ENCODE measurements around the gene WNT4.

The WNT4 gene

GRCh38 chr1:22118291-22118992 lies 24.5 kb downstream of the WNT4 start:
- Histone ChIP-seq H3K27me3 (ENCODE audit: control insufficient read depth, insufficient read depth, low read length) (no peaks in the 10 kb centered on the region), H3K27ac (ENCODE audit: low read depth, low read length) (no peak overlapping the region), H3K4me1 (ENCODE audit: control insufficient read depth, insufficient read depth, low read length) (peaks cover 38% of the 10 kb centered on the region), H3K36me3 (ENCODE audit: control insufficient read depth, insufficient read depth, low read length) (peaks cover 5% of the 10 kb centered on the region; the same call in 1 of the 2 replicates), H3K4me3 (ENCODE audit: low read depth, low read length) (no peak overlapping the region), H3K9ac (ENCODE audit: low read length) (no peak overlapping the region), H3K9me3 (ENCODE audit: control insufficient read depth, insufficient read depth, low read depth, low read length) (no peaks in the 10 kb centered on the region)

GRCh38 chr1:22117851-22118250 lies 25.0 kb downstream of the WNT4 start:
- Histone ChIP-seq H3K36me3 (ENCODE audit: control insufficient read depth, insufficient read depth, low read length) (peaks cover 5% of the 10 kb centered on the region; the same call in 1 of the 2 replicates), H3K27ac (ENCODE audit: low read depth, low read length) (no peak overlapping the region), H3K9ac (ENCODE audit: low read length) (no peak overlapping the region), H3K4me1 (ENCODE audit: control insufficient read depth, insufficient read depth, low read length) (peaks cover 34% of the 10 kb centered on the region), H3K4me3 (ENCODE audit: low read depth, low read length) (no peak overlapping the region), H3K9me3 (ENCODE audit: control insufficient read depth, insufficient read depth, low read depth, low read length) (no peaks in the 10 kb centered on the region), H3K27me3 (ENCODE audit: control insufficient read depth, insufficient read depth, low read length) (no peaks in the 10 kb centered on the region)

GRCh38 chr1:22117238-22117637 lies 25.7 kb downstream of the WNT4 start:
- H3K4me1 ChIP-seq (ENCODE audit: control insufficient read depth, insufficient read depth, low read length): peaks cover 28% of the 10 kb centered on the region
- no peak overlapping the region for H3K27ac ChIP-seq (ENCODE audit: low read depth, low read length)
- H3K4me3 ChIP-seq (ENCODE audit: low read depth, low read length): no peak overlapping the region
- H3K9ac ChIP-seq (ENCODE audit: low read length): no peak overlapping the region
- no peaks in the 10 kb centered on the region for H3K9me3 ChIP-seq (ENCODE audit: control insufficient read depth, insufficient read depth, low read depth, low read length)
- H3K36me3 ChIP-seq (ENCODE audit: control insufficient read depth, insufficient read depth, low read length): peaks cover 5% of the 10 kb centered on the region; the same call in 1 of the 2 replicates
- H3K27me3 ChIP-seq (ENCODE audit: control insufficient read depth, insufficient read depth, low read length): no peaks in the 10 kb centered on the region

GRCh38 chr1:22115286-22115685 lies 27.6 kb downstream of the WNT4 start:
- Histone ChIP-seq H3K27ac (ENCODE audit: low read depth, low read length) (no peak overlapping the region; the same call in 1 of the 2 replicates), H3K9ac (ENCODE audit: low read length) (no peak overlapping the region), H3K4me1 (ENCODE audit: control insufficient read depth, insufficient read depth, low read length) (peaks cover 14% of the 10 kb centered on the region), H3K9me3 (ENCODE audit: control insufficient read depth, insufficient read depth, low read depth, low read length) (no peaks in the 10 kb centered on the region), H3K36me3 (ENCODE audit: control insufficient read depth, insufficient read depth, low read length) (peaks cover 8% of the 10 kb centered on the region), H3K4me3 (ENCODE audit: low read depth, low read length) (no peak overlapping the region), H3K27me3 (ENCODE audit: control insufficient read depth, insufficient read depth, low read length) (no peaks in the 10 kb centered on the region)

GRCh38 chr1:22114083-22115012 lies 28.5 kb downstream of the WNT4 start:
- peaks cover 6% of the 10 kb centered on the region; the same call in 1 of the 2 replicates for H3K36me3 ChIP-seq (ENCODE audit: control insufficient read depth, insufficient read depth, low read length)
- H3K9ac ChIP-seq (ENCODE audit: low read length): no peak overlapping the region
- H3K27ac ChIP-seq (ENCODE audit: low read depth, low read length): no peak overlapping the region
- no peaks in the 10 kb centered on the region for H3K9me3 ChIP-seq (ENCODE audit: control insufficient read depth, insufficient read depth, low read depth, low read length)
- H3K27me3 ChIP-seq (ENCODE audit: control insufficient read depth, insufficient read depth, low read length): no peaks in the 10 kb centered on the region
- no peak overlapping the region for H3K4me3 ChIP-seq (ENCODE audit: low read depth, low read length)
- peaks cover 14% of the 10 kb centered on the region for H3K4me1 ChIP-seq (ENCODE audit: control insufficient read depth, insufficient read depth, low read length)

GRCh38 chr1:22112554-22112953 lies 30.3 kb downstream of the WNT4 start:
- Histone ChIP-seq H3K27ac (ENCODE audit: low read depth, low read length) (no peak overlapping the region), H3K9ac (ENCODE audit: low read length) (no peak overlapping the region), H3K36me3 (ENCODE audit: control insufficient read depth, insufficient read depth, low read length) (peaks cover 18% of the 10 kb centered on the region), H3K4me1 (ENCODE audit: control insufficient read depth, insufficient read depth, low read length) (peaks cover 14% of the 10 kb centered on the region), H3K27me3 (ENCODE audit: control insufficient read depth, insufficient read depth, low read length) (no peaks in the 10 kb centered on the region), H3K4me3 (ENCODE audit: low read depth, low read length) (no peak overlapping the region), H3K9me3 (ENCODE audit: control insufficient read depth, insufficient read depth, low read depth, low read length) (no peaks in the 10 kb centered on the region)

- no peak overlapping the region for H3K27ac ChIP-seq (ENCODE audit: low read depth, low read length)
- H3K36me3 ChIP-seq (ENCODE audit: control insufficient read depth, insufficient read depth, low read length): peaks cover 21% of the 10 kb centered on the region
Observed at GRCh38 chr1:22111620-22112019, 31.3 kb downstream of the WNT4 start.

GRCh38 chr1:22111115-22111514 lies 31.8 kb downstream of the WNT4 start:
- Histone ChIP-seq H3K36me3 (ENCODE audit: control insufficient read depth, insufficient read depth, low read length) (peaks cover 21% of the 10 kb centered on the region), H3K9me3 (ENCODE audit: control insufficient read depth, insufficient read depth, low read depth, low read length) (no peaks in the 10 kb centered on the region), H3K27me3 (ENCODE audit: control insufficient read depth, insufficient read depth, low read length) (no peaks in the 10 kb centered on the region), H3K4me3 (ENCODE audit: low read depth, low read length) (no peak overlapping the region), H3K4me1 (ENCODE audit: control insufficient read depth, insufficient read depth, low read length) (peaks cover 14% of the 10 kb centered on the region), H3K27ac (ENCODE audit: low read depth, low read length) (no peak overlapping the region), H3K9ac (ENCODE audit: low read length) (no peak overlapping the region)

More at GRCh38 chr1:22111620-22112019, 31.3 kb downstream of the WNT4 start:
- Histone ChIP-seq H3K9me3 (ENCODE audit: control insufficient read depth, insufficient read depth, low read depth, low read length) (no peaks in the 10 kb centered on the region), H3K4me3 (ENCODE audit: low read depth, low read length) (no peak overlapping the region), H3K4me1 (ENCODE audit: control insufficient read depth, insufficient read depth, low read length) (peaks cover 14% of the 10 kb centered on the region), H3K9ac (ENCODE audit: low read length) (no peak overlapping the region), H3K27me3 (ENCODE audit: control insufficient read depth, insufficient read depth, low read length) (no peaks in the 10 kb centered on the region)

- Histone ChIP-seq H3K27ac (ENCODE audit: low read depth, low read length) (no peak overlapping the region), H3K9me3 (ENCODE audit: control insufficient read depth, insufficient read depth, low read depth, low read length) (no peaks in the 10 kb centered on the region), H3K36me3 (ENCODE audit: control insufficient read depth, insufficient read depth, low read length) (peaks cover 21% of the 10 kb centered on the region), H3K9ac (ENCODE audit: low read length) (no peak overlapping the region), H3K27me3 (ENCODE audit: control insufficient read depth, insufficient read depth, low read length) (no peaks in the 10 kb centered on the region), H3K4me3 (ENCODE audit: low read depth, low read length) (no peak overlapping the region), H3K4me1 (ENCODE audit: control insufficient read depth, insufficient read depth, low read length) (peaks cover 10% of the 10 kb centered on the region)
Observed at GRCh38 chr1:22110016-22110415, 32.9 kb downstream of the WNT4 start.

GRCh38 chr1:22108339-22109105 lies 34.4 kb downstream of the WNT4 start:
- no peak overlapping the region for H3K27ac ChIP-seq (ENCODE audit: low read depth, low read length)
- H3K36me3 ChIP-seq (ENCODE audit: control insufficient read depth, insufficient read depth, low read length): peaks cover 21% of the 10 kb centered on the region

More at GRCh38 chr1:22108339-22109105, 34.4 kb downstream of the WNT4 start:
- no peaks in the 10 kb centered on the region for H3K4me1 ChIP-seq (ENCODE audit: control insufficient read depth, insufficient read depth, low read length)
- H3K9ac ChIP-seq (ENCODE audit: low read length): no peak overlapping the region
- H3K4me3 ChIP-seq (ENCODE audit: low read depth, low read length): no peak overlapping the region
- no peaks in the 10 kb centered on the region for H3K9me3 ChIP-seq (ENCODE audit: control insufficient read depth, insufficient read depth, low read depth, low read length)
- H3K27me3 ChIP-seq (ENCODE audit: control insufficient read depth, insufficient read depth, low read length): no peaks in the 10 kb centered on the region

All from HUES6 (cell line).